Activated CD8-positive, alpha-beta memory T cell treated with anti-CD3 and anti-CD28 coated beads for 48 hours (primary cell): ENCODE data around the gene TNFSF9.
A peak's percentile ranks its signal among the peaks of the same experiment; 100 is the strongest.
"Not testable (repeated sequence)": the region's sequence is repeated elsewhere in the genome, so short reads cannot be mapped to it uniquely, and the experiment has no call there.

Experiments
- DNase-seq, 3 experiments: peaks; one replicate each; pipeline ENCODE4 v3.0.0-alpha.2; 2020; ENCODE audit warnings: low read depth in 2 of 3, low spot score in 2 of 3

The TNFSF9 gene

GRCh38 chr19:6503407-6504201 is 27.2 kb upstream of the TNFSF9 start:
- DNase-seq: no peak

- not testable (repeated sequence) for DNase-seq
Observed at GRCh38 chr19:6508028-6508771, 22.6 kb upstream of the TNFSF9 start.

GRCh38 chr19:6509118-6509971 is 21.5 kb upstream of the TNFSF9 start:
- DNase-seq: no peak

- DNase-seq: no peak
Observed at GRCh38 chr19:6510618-6511017, 20.2 kb upstream of the TNFSF9 start.

- DNase-seq: no peak
Observed at GRCh38 chr19:6514089-6514488, 16.7 kb upstream of the TNFSF9 start.

- no peak for DNase-seq
Observed at GRCh38 chr19:6514926-6515544, 15.8 kb upstream of the TNFSF9 start.

GRCh38 chr19:6516018-6516658 is 14.7 kb upstream of the TNFSF9 start:
- peak; percentile 35 to 47 (median 45) for DNase-seq

GRCh38 chr19:6516659-6517291 is 14.1 kb upstream of the TNFSF9 start:
- DNase-seq: peak; percentile 84 to 97 (median 91)

GRCh38 chr19:6518145-6518911 is 12.5 kb upstream of the TNFSF9 start:
- DNase-seq: no peak

GRCh38 chr19:6519289-6519688 is 11.5 kb upstream of the TNFSF9 start:
- no peak for DNase-seq

GRCh38 chr19:6521718-6522646 is 8.8 kb upstream of the TNFSF9 start:
- peak in 1 of 3 experiments; percentile 55 for DNase-seq

- no peak for DNase-seq
Observed at GRCh38 chr19:6522712-6523111, 8.1 kb upstream of the TNFSF9 start.

GRCh38 chr19:6524311-6524710 is 6.5 kb upstream of the TNFSF9 start:
- no peak for DNase-seq

GRCh38 chr19:6527893-6528543 is 2.8 kb upstream of the TNFSF9 start:
- no peak for DNase-seq

- no peak for DNase-seq
Observed at GRCh38 chr19:6528544-6529121, 2.2 kb upstream of the TNFSF9 start.

- DNase-seq: no peak
Observed at GRCh38 chr19:6529351-6529750, 1.5 kb upstream of the TNFSF9 start.

- no peak for DNase-seq
Observed at GRCh38 chr19:6529937-6530385, 865 bp upstream of the TNFSF9 start.
